Retinal pigment epithelial cell (primary cell): ENCODE results near the gene ADARB2.
"Not testable (repeated sequence)": the region's sequence is repeated elsewhere in the genome, so short reads cannot be mapped to it uniquely, and the experiment has no call there.

Source experiments
- DNase-seq: peaks from one replicate; pipeline ENCODE4 v3.0.0-alpha.2; 2010; ENCODE audit warnings: low read depth
- H3K4me3 ChIP-seq: 2 replicates; pipeline ENCODE4 v1.5.1; 2011; ENCODE audit warnings: mild to moderate bottlenecking, low read length, control low read depth, moderate library complexity
- CTCF ChIP-seq: conservative IDR thresholded peaks from 2 replicates; pipeline ENCODE4 v1.5.1; 2011; ENCODE audit warnings: low read depth, low read length, control low read depth, inconsistent platforms

Gene ADARB2

DNA sequence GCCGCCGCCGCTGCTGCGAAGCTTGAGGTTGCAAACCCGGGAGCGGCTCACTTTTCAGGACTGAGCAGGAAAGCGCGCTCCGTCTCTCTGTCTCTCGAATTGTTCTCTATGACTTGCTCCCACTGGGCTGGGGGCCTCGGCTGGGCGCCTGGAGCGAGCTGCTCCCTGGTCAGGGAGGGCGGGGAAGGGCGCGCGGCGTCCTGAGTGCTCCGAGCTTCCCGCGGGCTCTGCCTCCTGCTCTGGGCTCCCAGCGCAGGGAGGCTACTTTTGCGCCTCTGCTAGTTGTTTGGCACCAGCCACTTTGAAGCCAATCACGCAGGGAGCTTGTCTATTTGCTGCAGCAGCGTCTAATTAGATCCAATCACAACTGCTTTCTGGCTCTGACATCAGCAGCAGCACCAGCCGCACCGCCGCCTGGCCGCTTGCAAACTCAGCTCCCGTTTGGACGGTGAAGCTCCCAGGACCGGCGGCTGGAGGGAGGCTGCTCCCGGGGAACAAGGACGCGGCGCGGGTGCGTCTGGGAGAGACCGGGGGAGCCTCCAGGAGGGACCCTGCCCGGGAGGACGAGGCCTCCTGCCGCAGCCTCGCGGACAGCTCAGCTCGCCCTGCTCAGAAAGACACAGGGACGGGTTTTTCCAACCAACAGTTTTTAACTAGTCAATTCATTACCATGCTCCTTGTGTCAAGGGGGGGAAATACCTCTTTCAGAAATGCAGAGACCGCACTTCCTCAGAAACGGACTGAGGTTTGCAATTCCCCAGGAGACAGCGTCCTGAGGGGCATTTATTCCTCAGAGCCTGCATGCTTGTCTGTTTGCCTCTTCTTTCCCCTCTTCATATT, at the start of gene ADARB2:
Gene ADARB2, minus strand, starts transcription at position 304 of the 840 bp plus-strand sequence.
- TF ChIP-seq CTCF, result no peak
- H3K4me3 ChIP-seq, result no peak within 1 kb of the TSS
- DNase-seq, result no peak

GRCh38 chr10:1785835-1786234, 48.5 kb upstream of the ADARB2 start:
- no peak for DNase-seq
- H3K4me3 ChIP-seq, result no peak overlapping the region
- no peak for TF ChIP-seq CTCF

DNA sequence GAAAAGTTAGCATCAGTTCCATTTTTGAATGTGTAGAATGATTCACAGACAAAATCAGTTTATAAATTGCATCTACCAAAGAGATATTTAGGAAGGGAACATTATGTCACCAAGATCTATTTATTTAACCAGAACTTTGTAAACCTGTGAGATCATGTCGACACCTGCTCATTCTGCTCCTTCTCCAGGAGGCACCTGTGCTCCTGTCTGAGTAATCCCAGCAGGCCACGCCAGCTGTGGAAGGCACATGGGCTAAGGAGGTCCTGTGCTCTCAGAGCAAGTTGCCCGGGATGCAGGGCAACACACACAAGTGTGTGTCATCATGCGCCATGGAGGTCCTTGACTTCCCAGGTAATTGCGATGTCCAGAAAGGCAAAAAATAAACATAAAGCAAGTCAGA, 45.5 kb upstream of the ADARB2 start:
- DNase-seq, result no peak
- no peak overlapping the region for H3K4me3 ChIP-seq
- TF ChIP-seq CTCF, result no peak

DNA sequence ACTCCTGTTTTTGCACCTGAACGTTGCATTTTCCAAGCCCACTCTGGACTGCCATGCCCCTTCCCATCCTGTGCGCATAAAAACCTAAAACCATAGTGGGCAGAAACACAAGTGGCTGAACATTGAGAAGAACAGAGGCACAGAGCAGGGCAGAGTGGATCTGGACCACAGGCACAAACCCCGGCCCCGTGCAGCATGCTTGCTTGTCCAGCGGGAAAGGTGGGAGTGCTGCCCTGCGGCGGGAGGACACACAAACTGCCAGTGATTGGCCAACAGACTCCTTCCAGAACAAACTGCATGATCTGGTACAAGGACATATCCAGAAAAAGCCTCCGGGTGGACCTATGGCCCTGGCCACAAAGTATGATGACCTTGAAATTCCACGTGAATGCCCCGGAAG, 42.5 kb upstream of the ADARB2 start:
- TF ChIP-seq CTCF, result no peak
- H3K4me3 ChIP-seq, result no peak overlapping the region
- DNase-seq, result no peak

GRCh38 chr10:1778375-1778969, 41.1 kb upstream of the ADARB2 start:
- no peak for TF ChIP-seq CTCF
- no peak overlapping the region for H3K4me3 ChIP-seq
- DNase-seq, result no peak

- DNase-seq, result no peak
- H3K4me3 ChIP-seq, result no peak overlapping the region
- TF ChIP-seq CTCF, result no peak
These were observed 38.9 kb upstream of the ADARB2 start for GRCh38 chr10:1776127-1776662.

GRCh38 chr10:1774796-1775195, 37.5 kb upstream of the ADARB2 start:
- no peak for TF ChIP-seq CTCF
- DNase-seq, result no peak

DNA sequence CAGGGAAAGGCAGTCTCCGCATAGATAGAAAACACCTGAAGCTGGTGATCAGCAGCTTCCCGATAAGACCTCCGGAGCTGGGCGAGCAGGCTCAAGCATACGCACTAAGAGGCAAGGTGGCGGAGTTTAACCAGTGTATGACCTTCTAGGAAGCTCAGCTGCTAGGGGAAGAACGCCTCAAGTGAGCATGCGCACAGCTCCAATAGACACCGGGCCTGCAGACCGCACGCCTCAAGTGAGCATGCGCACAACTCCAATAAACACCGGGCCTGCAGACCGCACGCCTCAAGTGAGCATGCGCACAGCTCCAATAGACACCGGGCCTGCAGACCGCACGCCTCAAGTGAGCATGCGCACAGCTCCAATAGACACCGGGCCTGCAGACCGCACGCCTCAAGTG, 35.9 kb upstream of the ADARB2 start:
- DNase-seq, H3K4me3 ChIP-seq: not testable (repeated sequence)

More at GRCh38 chr10:1774796-1775195, 37.5 kb upstream of the ADARB2 start:
- no peak overlapping the region for H3K4me3 ChIP-seq
